ENCODE measurements around the gene HIPK2. TPM values are rescaled to one million over a fixed set of nuclear protein-coding genes. Genes with fewer than 3 reads are reported as not detected.
"Not testable (repeated sequence)": the region's sequence is repeated elsewhere in the genome, so short reads cannot be mapped to it uniquely, and the experiment has no call there.

HIPK2 gene
- total RNA-seq, 1 experiment from 2014 or later: 0.17 TPM

DNA sequence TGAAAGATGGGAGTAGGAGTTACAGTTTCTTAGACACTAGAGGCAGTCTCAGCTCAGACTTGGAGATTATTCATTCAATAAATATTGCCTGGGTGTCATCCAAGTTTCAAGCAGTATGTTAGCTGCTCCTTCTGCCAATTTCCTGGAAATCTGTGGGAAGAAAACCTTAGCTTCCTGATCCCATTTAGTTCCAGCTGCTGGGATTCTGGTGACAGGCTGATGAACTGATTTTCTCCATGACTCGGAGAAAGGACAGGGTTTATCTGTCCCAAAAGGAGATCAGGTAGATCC is 158.5 kb downstream of the HIPK2 start:
- DNase-seq (ENCODE audit: low spot score): peak; percentile 19
- in situ Hi-C loops (cut with HindIII; ENCODE audit: low sequenced_read_pairs): no loop called here

DNA sequence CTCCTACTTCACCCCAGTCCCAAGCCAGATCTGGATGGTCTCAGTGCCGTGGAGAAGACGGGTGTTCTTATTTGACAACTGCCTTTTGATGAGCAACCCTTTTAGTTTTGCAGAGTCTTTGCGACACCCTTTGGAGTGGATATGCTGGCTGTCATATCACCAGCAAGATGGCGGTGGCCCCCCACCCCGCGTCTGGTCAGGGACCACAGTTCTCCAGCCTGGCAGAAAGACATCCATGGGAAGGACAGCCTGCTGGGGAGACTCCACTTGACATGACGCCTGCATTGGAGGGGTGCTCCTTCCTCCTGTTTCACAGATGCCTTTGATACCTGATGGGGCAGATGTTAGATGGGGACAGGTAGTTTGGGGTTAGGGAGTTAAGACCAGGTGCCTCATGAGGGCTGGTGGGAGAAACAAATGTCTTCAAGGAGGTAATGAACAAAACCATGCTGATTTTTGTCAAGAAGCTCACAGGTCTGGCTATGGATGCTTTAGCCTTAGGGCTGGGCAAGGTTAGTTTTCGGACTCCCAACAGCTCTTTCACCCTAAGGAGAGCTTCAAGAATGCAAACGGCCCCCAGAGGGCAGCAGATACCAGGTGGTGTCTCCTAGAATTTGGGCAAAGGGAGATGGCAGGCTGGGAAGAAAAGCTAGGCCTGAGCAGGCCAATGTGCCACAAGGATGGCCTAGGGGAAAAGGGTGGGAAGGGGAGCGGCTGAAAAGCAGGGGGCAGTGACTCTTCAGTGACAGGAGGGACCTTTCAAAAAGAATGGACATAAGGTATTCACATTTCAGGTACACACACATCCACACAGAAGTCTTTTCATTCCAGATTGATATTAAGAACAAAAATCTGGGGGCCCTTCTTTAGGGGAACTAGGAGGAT is 159.1 kb downstream of the HIPK2 start:
- DNase-seq (ENCODE audit: low spot score): peak; percentile 44
- in situ Hi-C loops (cut with HindIII; ENCODE audit: low sequenced_read_pairs): no loop called here

DNA sequence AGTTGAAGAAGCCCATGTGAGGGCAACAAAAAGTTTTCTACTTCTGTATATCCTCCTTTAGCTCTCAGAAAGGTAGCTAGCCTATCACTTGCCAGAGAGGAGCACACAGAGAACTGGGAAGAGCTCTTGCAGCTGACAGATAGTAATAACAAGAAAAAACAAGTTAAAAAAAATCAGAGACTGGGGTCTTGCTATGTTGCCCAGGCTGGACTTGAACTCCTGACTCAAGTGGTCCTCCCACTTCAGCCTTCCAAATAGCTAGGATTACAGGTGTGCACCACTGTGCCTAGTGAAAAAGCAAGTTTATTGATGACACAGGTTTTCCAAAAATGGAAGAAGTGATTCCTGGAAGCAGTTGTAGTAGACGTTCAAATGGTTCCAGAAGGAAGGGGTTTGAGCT is 160.7 kb downstream of the HIPK2 start:
- in situ Hi-C loops (cut with HindIII; ENCODE audit: low sequenced_read_pairs): no loop called here

DNA sequence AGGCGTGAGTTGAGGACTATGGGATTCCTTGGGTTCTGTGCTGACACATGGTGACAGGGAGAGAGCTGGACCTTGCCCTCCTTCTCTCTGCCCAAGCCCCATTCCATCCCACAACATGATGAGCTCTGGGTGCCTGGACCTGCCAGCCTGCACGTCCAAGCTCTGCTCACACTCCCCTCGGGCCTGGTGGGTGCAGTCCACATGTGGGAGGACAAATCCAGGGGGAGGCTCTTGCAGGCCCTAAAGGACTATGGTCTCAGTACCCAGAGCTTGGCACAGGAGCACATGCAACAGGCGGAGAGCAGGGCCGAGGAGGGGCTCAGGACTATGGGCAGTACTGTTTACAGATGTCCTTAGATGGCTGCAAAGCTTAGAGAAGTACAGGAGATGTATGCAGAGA is 162.9 kb downstream of the HIPK2 start:
- in situ Hi-C loops (cut with HindIII; ENCODE audit: low sequenced_read_pairs): no loop called here
- DNase-seq (ENCODE audit: low spot score): no peak

More for the DNA sequence above, 160.7 kb downstream of the HIPK2 start:
- DNase-seq (ENCODE audit: low spot score): no peak

DNA sequence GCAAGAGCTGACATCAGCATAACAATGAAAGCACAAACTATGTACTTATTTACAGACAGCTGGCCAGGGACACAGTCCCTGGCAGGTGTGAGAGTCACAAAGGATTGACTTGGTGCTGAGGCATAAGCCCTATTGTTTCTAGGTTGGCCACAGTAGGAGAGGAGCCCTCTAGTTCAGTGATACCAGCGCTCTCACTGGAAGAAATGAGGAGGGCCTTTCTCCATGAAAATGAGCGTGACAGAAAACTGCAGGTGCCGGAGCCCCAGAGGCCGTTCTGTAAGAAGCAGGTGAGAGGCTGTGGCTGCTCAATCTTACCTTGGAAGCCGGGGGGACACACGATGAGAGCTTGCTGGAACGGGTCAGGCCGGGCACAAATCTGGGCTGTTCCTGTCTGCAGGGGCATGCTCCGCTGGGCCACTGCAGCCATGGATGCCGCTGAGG is 163.8 kb downstream of the HIPK2 start:
- in situ Hi-C loops (cut with HindIII; ENCODE audit: low sequenced_read_pairs): no loop called here
- DNase-seq (ENCODE audit: low spot score): no peak

DNA sequence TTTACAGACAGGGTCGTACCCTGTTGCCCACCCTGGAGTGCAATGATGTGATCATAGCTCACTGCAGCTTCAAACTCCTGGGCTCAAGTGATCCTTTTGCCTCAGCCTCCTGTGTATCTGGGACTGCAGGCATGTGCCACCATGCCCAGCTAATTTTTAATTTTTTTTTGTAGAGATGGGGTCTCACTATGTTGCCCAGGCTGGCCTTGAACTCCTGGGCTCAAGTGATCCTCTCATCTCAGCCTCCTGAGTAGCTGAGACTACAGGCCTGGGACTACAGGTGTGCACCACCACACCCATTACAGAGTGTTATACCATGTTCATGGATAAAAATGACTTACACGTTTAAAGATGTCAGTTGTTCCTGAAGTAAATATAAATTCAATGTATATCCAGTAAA is 166.2 kb downstream of the HIPK2 start:
- DNase-seq (ENCODE audit: low spot score); in situ Hi-C loops (cut with HindIII; ENCODE audit: low sequenced_read_pairs): not testable (repeated sequence)

DNA sequence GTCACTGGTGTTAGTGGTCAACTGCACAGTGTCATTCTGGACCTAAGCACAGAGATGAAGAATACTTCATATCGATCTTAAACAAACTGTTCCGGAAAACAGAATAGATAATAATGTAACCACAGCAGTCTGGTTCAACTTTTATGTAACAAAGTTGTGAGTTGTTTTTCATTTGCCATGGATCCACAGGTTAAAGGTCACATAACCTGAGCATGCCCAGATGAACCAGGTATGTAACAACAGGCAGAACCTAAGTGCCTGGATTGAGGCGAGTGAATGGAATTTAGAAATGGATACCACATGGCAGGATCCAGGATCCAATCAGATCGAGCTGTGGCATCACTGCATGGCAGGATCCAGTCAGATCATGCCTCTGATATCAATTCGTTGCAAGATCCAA is 167.2 kb downstream of the HIPK2 start:
- no peak for DNase-seq (ENCODE audit: low spot score)
- in situ Hi-C loops (cut with HindIII; ENCODE audit: low sequenced_read_pairs): no loop called here

DNA sequence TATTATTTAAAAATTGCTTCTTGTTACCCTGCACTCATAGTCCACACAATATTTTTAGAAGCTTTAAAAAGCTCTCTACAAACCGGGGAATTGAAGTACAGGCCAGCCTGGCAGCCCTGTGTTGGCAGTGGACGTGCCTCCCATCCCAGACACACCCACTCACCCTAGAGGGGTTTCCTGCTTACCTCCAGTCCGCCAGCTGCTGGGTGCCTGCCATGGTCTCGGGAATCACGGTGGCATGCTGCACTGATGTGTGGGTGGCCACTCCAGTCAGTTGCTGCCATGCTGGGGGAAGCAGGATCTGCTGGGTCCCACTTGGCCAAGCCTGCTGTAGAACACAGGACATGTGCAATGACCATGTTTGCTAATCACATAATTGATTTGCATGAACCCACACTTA is 173.9 kb downstream of the HIPK2 start:
- DNase-seq (ENCODE audit: low spot score): no peak
- in situ Hi-C loops (cut with HindIII; ENCODE audit: low sequenced_read_pairs): no loop called here

DNA sequence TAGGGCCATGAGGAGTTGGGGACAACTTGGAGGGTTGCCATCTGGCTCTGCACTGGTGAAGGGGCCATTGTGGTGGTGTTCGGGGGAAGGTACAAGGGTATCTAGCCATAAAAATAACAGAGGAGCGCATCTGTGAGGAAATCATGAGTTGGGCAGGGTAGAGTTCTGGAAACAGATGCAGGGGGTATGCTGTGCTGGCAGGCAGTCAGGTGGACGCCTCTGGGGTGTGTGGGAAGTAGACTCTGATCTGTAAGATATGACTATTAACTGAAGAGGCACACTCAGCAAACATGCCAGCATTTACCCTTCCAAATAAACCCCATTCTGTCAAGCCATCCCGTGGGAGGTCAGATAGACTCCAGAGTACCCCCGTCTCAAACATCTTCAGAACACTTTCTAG is 174.5 kb downstream of the HIPK2 start:
- in situ Hi-C loops (cut with HindIII; ENCODE audit: low sequenced_read_pairs): no loop called here
- no peak for DNase-seq (ENCODE audit: low spot score)

DNA sequence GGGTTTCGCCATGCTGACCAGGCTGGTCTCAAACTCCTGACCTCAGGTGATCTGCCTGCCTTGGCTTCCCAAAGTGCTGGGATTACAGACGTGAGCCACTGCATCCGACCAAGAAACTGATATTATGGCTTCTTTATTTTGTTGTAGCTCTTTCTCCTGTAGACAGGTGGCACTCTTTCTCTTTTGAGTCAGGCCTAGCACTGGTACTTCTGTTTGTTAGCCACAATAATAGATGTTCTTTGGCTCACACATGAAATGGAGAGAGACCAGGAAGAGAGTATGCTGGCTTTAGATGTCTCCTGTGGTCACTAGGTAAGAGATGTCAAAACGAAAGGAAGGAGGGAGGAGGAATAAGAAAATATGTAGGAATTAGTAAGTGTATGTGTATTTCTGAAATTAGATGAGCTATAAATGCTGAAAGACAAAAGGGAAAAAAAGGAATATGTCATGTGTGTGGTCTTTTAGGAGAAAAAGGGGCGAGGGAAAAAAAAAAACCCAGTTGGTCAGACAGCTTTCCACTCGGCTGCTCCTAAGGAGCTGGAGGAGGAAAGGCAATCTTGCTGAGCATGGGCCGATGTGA is 175.6 kb downstream of the HIPK2 start:
- in situ Hi-C loops (cut with HindIII; ENCODE audit: low sequenced_read_pairs): no loop called here
- peak; percentile 52 for DNase-seq (ENCODE audit: low spot score)

DNA sequence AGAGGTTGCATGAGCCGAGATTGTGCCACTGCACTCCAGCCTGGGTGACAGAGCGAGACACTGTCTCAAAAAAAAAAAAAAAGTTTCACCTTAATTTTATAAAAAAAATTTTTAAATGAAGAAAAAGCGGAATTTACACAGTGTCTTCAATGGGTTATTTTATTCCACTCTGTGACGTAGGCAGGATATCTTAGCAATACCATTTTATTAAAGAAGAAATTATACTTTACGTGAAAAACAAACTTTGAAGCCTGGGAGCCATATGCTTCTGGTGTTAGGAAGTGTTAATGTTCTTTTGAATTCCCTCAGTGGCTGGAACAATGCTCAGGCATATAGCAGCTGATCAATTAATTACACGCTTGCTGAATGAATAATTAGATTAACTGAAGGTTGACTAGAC is 176.6 kb downstream of the HIPK2 start:
- DNase-seq (ENCODE audit: low spot score): no peak
- in situ Hi-C loops (cut with HindIII; ENCODE audit: low sequenced_read_pairs): no loop called here

DNA sequence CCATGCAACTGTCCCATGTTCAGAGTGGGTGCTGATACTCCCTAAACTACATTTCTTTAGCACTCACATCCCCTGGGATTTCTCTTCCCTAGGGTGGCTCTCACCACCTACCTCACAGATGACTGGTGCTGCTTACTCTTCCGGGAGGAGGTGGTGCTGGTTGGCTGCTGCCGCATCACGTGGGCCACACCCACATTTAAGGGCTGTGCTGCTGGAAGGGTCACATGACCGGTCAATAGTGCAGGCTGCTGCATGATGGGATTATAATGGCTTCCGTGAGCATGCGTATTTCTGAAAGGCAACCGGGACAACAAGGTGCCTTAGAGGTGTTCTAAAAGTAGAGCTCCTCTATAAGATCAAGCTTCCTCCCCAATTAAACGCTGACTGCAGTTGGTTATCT is 177.5 kb downstream of the HIPK2 start:
- in situ Hi-C loops (cut with HindIII; ENCODE audit: low sequenced_read_pairs): no loop called here

DNA sequence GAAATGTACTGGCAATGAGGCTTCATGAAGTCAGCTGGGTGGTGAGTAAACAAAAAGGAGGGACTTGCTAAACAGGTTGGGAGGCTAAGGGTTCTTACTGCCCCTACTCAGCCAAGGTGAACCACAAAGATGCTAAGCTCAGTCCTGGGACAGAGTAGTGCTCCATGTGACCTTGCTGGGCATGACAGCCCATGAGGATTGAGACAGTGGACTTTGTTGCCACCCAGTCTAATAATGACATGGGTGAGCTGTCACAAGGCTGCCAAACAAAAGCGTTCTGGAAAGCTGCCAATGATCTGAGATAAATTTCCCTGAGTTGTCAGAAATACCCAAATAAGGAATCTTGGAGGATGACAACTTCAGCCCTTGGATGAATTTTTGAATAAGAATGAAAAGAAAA is 179.2 kb downstream of the HIPK2 start:
- in situ Hi-C loops (cut with HindIII; ENCODE audit: low sequenced_read_pairs): no loop called here
- no peak for DNase-seq (ENCODE audit: low spot score)

More for the DNA sequence above, 177.5 kb downstream of the HIPK2 start:
- DNase-seq (ENCODE audit: low spot score): no peak

DNA sequence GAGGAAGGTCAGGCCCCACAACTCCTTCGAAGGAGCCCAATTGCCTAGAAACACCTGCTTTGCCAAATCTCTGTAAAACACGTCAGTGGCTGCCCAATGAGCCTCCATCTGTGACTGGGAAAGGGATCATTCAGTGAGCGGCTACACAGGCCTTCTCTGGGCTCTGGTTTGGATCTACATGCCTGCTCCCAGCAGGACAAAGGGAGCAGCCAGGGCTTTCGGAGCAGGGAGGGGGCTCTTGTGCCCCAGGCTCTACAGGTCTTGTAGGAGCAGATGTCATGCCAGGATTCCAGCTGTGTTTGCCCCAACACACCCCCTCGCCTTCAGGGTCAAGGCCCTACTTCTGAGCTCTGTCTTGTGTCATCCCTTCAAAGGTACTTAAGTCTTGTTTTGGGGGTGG is 180.8 kb downstream of the HIPK2 start:
- in situ Hi-C loops (cut with HindIII; ENCODE audit: low sequenced_read_pairs): no loop called here
- no peak for DNase-seq (ENCODE audit: low spot score)

DNA sequence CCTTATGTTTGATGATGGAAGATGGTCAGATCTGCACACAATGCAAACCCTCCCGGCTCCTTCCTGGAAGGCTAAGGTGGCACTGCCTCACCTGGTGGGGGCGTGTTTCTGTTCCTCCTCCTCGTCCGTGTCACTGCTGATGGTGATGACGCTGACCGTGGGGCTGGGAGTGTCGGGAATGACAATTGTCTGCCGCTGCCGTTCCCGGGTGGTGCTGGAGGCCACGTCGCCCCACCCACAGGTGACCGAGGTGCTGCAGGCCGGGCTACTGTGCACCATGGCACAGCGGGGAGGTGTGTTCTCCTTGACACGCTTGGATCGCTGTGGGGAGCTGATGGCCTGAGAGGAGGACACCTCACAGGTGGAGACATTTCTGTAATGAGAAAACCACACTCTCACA is 181.2 kb downstream of the HIPK2 start:
- in situ Hi-C loops (cut with HindIII; ENCODE audit: low sequenced_read_pairs): no loop called here
- DNase-seq (ENCODE audit: low spot score): no peak

DNA sequence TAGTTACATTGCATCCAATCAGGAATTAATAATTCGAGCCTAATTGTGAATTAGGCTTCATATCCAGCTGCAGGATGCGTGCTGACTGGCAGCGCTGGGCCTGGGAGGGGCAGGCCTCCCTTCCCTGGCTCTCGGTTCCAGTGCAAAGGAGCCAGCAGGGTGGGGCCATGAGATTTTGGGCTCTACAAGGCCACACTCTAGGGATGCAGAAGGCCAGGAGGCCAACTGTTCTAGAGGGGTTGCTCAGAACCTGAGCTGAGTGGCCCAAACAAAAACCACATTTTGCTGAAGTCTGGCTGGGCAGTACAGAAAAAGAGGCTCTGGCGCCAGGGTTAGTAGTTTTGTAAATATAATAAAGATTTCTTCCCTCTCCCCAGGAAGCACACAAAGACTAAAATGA is 182.0 kb downstream of the HIPK2 start:
- DNase-seq (ENCODE audit: low spot score): no peak
- in situ Hi-C loops (cut with HindIII; ENCODE audit: low sequenced_read_pairs): no loop called here

DNA sequence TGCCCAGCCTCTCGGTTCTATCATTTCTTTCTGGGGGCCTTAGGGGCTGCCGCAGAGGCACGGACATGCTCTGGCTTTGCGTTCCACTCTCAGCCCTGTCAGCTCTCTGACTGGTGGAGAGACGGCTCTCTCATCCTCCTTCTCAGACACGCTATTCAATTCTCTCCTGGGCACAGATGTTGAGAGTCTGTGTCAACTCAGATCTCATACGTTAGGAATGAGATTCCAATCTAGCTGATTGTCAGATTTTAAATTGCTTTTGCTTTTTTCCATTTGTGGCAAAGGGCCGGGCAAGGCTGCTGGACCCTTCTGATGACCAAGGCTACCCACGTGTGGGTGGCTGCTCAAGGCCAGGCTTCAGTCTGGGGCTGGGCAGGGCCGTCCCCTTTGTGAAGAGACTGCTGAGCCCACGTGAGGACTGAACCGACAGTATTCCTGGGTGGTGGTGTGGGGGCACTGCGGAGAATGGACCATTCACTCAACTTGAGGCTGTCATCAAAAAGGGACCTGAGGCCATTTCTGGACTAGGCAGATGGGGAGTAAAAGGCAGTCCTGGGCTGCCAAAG is 182.8 kb downstream of the HIPK2 start:
- DNase-seq (ENCODE audit: low spot score): no peak
- in situ Hi-C loops (cut with HindIII; ENCODE audit: low sequenced_read_pairs): no loop called here

DNA sequence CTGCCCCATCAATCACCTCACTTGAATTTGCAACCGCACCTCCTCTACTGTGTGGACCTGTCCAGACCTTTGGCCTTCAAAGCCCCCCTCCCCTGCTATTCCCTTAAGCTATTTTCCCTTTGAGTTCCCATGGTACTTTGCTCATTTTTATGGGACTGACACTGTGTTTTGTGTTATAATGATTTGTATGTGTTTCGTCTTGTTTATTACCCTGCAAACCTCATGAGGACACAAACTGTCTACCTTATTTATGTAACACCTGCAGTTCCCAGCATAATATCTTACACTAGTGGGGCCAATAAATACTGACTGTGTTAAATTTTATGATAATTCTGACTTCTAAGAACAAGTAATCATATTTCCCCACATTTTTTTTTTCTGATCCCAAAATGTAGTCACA is 183.7 kb downstream of the HIPK2 start:
- in situ Hi-C loops (cut with HindIII; ENCODE audit: low sequenced_read_pairs): no loop called here

DNA sequence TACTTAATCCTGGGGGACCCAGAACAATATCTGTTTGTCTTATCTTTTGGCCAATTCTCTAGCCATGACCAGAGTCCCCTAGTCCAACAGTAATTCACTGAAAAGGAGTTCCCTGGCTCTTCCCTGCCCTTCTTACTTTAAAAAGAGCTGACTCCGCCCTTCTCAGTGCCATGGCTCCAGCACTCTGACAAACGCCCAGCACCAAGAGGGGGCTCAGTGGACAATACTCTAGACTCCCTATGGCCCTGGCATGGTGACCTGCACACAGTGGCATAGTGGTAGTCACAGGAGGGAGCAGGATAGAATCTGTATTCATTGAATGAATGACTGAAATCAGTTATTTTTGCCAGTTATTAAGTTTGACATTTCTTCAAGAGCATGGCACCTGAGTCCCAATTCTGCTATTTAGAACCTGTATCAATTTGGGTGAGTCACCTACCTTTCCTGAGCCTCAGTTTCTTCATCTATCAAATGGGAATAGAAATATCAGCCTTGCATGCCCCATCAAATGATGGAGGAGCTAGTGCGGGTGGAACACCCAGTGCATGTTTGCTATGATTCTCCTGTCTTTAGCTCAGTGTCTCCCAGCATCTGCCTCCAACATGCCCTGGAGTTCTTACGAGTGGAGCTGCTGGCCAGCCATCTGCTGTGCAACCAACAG is 184.9 kb downstream of the HIPK2 start:
- in situ Hi-C loops (cut with HindIII; ENCODE audit: low sequenced_read_pairs): no loop called here
- no peak for DNase-seq (ENCODE audit: low spot score)

More for the DNA sequence above, 183.7 kb downstream of the HIPK2 start:
- DNase-seq (ENCODE audit: low spot score): no peak

DNA sequence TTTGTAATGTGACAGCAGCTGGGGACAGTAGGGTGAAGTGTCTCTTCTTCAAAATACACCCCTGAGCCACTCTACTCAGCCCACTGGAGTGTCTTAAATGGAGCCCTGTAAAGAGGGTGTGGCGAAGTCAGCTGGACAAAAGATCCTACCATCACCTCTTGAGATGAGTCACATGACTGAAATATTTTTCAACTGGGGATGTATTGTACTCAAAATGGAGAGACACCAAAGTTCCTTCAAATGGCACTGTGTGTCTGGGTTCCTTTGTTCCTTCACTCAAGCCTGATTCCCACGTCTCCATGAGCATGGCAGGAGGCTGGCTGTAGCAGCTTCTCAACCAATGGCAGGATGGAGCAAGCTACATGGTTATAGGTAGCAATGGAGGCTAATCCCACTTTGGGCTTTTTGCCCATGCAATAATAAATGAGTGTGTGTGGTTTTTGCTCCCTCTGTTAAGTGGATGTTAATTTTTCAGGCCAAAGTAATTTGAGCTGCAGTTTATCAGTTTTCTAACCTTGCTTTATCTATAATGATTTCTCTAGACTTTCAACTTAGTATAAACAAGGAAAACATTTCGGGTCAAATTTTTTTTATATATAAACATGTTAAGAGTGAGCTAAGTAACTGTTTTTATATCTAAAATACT is 186.1 kb downstream of the HIPK2 start:
- DNase-seq (ENCODE audit: low spot score): no peak
- in situ Hi-C loops (cut with HindIII; ENCODE audit: low sequenced_read_pairs): no loop called here

All from G401 (cell line).